Measurements from ENCODE around the gene PNMT. TPM values are rescaled to one million over a fixed set of nuclear protein-coding genes. Genes with fewer than 3 reads are reported as not detected.

PNMT gene
- total and polyA plus RNA-seq, 2 experiments from 2014 or later = 1.9 to 2.5 TPM

GRCh38 chr17:39678340-39679116 is 10.3 kb downstream of the PNMT start (continued):
- TF ChIP-seq CTCF (conservative IDR thresholded peaks at IDR 0.05; ENCODE audit: low read depth in 2 of 2) = peak; percentile 42 to 47

- Histone ChIP-seq H3K4me3 (no peak overlapping the region), H3K36me3 (ENCODE audit: insufficient read depth) (no peaks in the 10 kb centered on the region), H3K27me3 (ENCODE audit: insufficient read depth) (no peaks in the 10 kb centered on the region), H3K4me2 (no peak overlapping the region), H3K9me2 (ENCODE audit: insufficient read depth) (no peaks in the 10 kb centered on the region), H3K4me1 (ENCODE audit: insufficient read depth) (0 out of 2 replicates have a peak, but pooled peaks cover 5% of the 10 kb centered on the region), H3K79me2 (replicated peaks; ENCODE audit: insufficient read depth) (no peaks in the 10 kb centered on the region), H3F3A (replicated peaks; ENCODE audit: low read depth) (no peaks in the 10 kb centered on the region), H4K20me1 (replicated peaks; ENCODE audit: insufficient read depth) (no peaks in the 10 kb centered on the region), H3K27ac (ENCODE audit: low read depth) (no peak overlapping the region), H2AFZ (no peak overlapping the region)
- no peak for ATAC-seq
- no peaks in the 10 kb centered on the region for H3K9me3 Mint-ChIP-seq
- peaks cover 21% of the 10 kb centered on the region for H3K27me3 Mint-ChIP-seq (ENCODE audit: insufficient read depth, low read depth, poor library complexity)
- no peak overlapping the region for H3K4me3 Mint-ChIP-seq
- peak overlapping the region; percentile 27; the same call in 1 of the 2 replicates for H3K27ac Mint-ChIP-seq
- peaks cover 34% of the 10 kb centered on the region for H3K36me3 Mint-ChIP-seq (ENCODE audit: low read depth)
- no peak for DNase-seq (ENCODE audit: low spot score)
- H3K4me1 Mint-ChIP-seq = peaks cover 32% of the 10 kb centered on the region
- TF ChIP-seq EZH2phosphoT487 (IDR thresholded peaks at IDR 0.05; ENCODE audit: unreplicated experiment) (no peak), ZNF331 (CRISPR knock-in tag; IDR thresholded peaks at IDR 0.05; ENCODE audit: low read depth) (no peak), CTCF (conservative IDR thresholded peaks at IDR 0.05; ENCODE audit: low read depth in 2 of 2) (no peak), JUNB (IDR thresholded peaks at IDR 0.05; ENCODE audit: unreplicated experiment) (no peak), REST (IDR thresholded peaks at IDR 0.05; ENCODE audit: unreplicated experiment) (no peak), STAT1 (IDR thresholded peaks at IDR 0.05; ENCODE audit: unreplicated experiment) (no peak), ETS1 (IDR thresholded peaks at IDR 0.05) (no peak)
Measured at GRCh38 chr17:39679521-39680192, 11.4 kb downstream of the PNMT start.
